Left kidney (tissue), 2 donors: ENCODE results near the gene CHKB. TPM values are rescaled to one million over a fixed set of nuclear protein-coding genes. Genes with fewer than 3 reads are reported as not detected.
"Not testable (repeated sequence)": the region's sequence is repeated elsewhere in the genome, so short reads cannot be mapped to it uniquely, and the experiment has no call there.

Experiments used
- DNase-seq: peaks from one replicate; pipeline ENCODE4 v3.0.0-alpha.2; 2013
- polyA plus RNA-seq: library from polyadenylated mRNA; unstranded; fragments of 120-200 nt; gene quantifications from one replicate; pipeline ENCODE4 v1.2.1, GENCODE V29; 2013; ENCODE audit not compliant: insufficient read length

CHKB gene
- polyA plus RNA-seq, 1 donor, result 112 TPM

GRCh38 chr22:50548921-50549790, 33.5 kb downstream of the CHKB start:
- DNase-seq, result no peak

- no peak for DNase-seq
These were observed 34.4 kb downstream of the CHKB start for GRCh38 chr22:50548040-50548920.

- DNase-seq, result no peak
These were observed 35.2 kb downstream of the CHKB start for GRCh38 chr22:50547263-50547985.

- no peak for DNase-seq
These were observed 36.1 kb downstream of the CHKB start for GRCh38 chr22:50546326-50547262.

- DNase-seq, result no peak
These were observed 36.9 kb downstream of the CHKB start, which contains the start of gene KLHDC7B for GRCh38 chr22:50545522-50546325. TSS of gene KLHDC7B (plus strand) at chr22:50545899. CDS start at chr22:50546244, 345 bp downstream.

- no peak for DNase-seq
These were observed 37.8 kb downstream of the CHKB start for GRCh38 chr22:50544746-50545253.

- peak; percentile 67 for DNase-seq
These were observed 38.4 kb downstream of the CHKB start for GRCh38 chr22:50544078-50544745.

GRCh38 chr22:50542416-50542927, 40.2 kb downstream of the CHKB start:
- no peak for DNase-seq

- DNase-seq, result not testable (repeated sequence)
These were observed 41.0 kb downstream of the CHKB start for GRCh38 chr22:50541667-50542026.

- DNase-seq, result no peak
These were observed 42.3 kb downstream of the CHKB start for GRCh38 chr22:50540381-50540780.

GRCh38 chr22:50537765-50538164, 44.9 kb downstream of the CHKB start:
- DNase-seq, result no peak

- no peak for DNase-seq
These were observed 46.4 kb downstream of the CHKB start for GRCh38 chr22:50536226-50536625.

GRCh38 chr22:50535113-50535512, 47.5 kb downstream of the CHKB start:
- no peak for DNase-seq

GRCh38 chr22:50533856-50534711, 48.6 kb downstream of the CHKB start:
- DNase-seq, result not testable (repeated sequence)

GRCh38 chr22:50532824-50533796, 49.5 kb downstream of the CHKB start:
- DNase-seq, result no peak

- DNase-seq, result no peak
These were observed 50.5 kb downstream of the CHKB start for GRCh38 chr22:50531962-50532674.
